GM21786 (cell line): Measurements from ENCODE around the gene LRRC73.

Experiments
- ATAC-seq: cut with Tn5 transposase; IDR thresholded peaks from one replicate; pipeline ENCODE4 v1.9.1; 2021; ENCODE audit not compliant: unreplicated experiment

Gene LRRC73

GRCh38 chr6:43493833-43494232 lies 16.3 kb downstream of the LRRC73 start:
- no peak for ATAC-seq

GRCh38 chr6:43493230-43493629 lies 16.9 kb downstream of the LRRC73 start:
- no peak for ATAC-seq

GRCh38 chr6:43492673-43493072 lies 17.5 kb downstream of the LRRC73 start:
- ATAC-seq = no peak

- no peak for ATAC-seq
Measured at GRCh38 chr6:43491750-43492661, 18.1 kb downstream of the LRRC73 start.

GRCh38 chr6:43490523-43490939 lies 19.6 kb downstream of the LRRC73 start:
- no peak for ATAC-seq

- no peak for ATAC-seq
Measured at GRCh38 chr6:43489277-43490072, 20.7 kb downstream of the LRRC73 start.

- no peak for ATAC-seq
Measured at GRCh38 chr6:43488667-43489276, 21.4 kb downstream of the LRRC73 start.

GRCh38 chr6:43481591-43482236 lies 28.4 kb downstream of the LRRC73 start:
- no peak for ATAC-seq

GRCh38 chr6:43481075-43481474 lies 29.1 kb downstream of the LRRC73 start:
- ATAC-seq = no peak

- ATAC-seq = no peak
Measured at GRCh38 chr6:43478008-43478372, 32.2 kb downstream of the LRRC73 start.

GRCh38 chr6:43477235-43478007 lies 32.7 kb downstream of the LRRC73 start, which contains the start of gene TJAP1:
Gene TJAP1 (plus strand): TSS chr6:43477570. CDS start chr6:43499002, 21,432 bp downstream.
- peak; percentile 97 for ATAC-seq

- no peak for ATAC-seq
Measured at GRCh38 chr6:43476746-43477145, 33.4 kb downstream of the LRRC73 start.

- no peak for ATAC-seq
Measured at GRCh38 chr6:43475516-43475915, 34.6 kb downstream of the LRRC73 start.

- ATAC-seq = no peak
Measured at GRCh38 chr6:43472515-43472914, 37.6 kb downstream of the LRRC73 start.

- no peak for ATAC-seq
Measured at GRCh38 chr6:43471399-43471798, 38.7 kb downstream of the LRRC73 start.

- ATAC-seq = no peak
Measured at GRCh38 chr6:43469947-43470346, 40.2 kb downstream of the LRRC73 start.

- ATAC-seq = no peak
Measured at GRCh38 chr6:43468748-43469681, 41.1 kb downstream of the LRRC73 start.

GRCh38 chr6:43468240-43468639 lies 41.9 kb downstream of the LRRC73 start:
- ATAC-seq = no peak

- no peak for ATAC-seq
Measured at GRCh38 chr6:43467752-43468151, 42.4 kb downstream of the LRRC73 start.
